ENCODE results near the gene REN.

DNA sequence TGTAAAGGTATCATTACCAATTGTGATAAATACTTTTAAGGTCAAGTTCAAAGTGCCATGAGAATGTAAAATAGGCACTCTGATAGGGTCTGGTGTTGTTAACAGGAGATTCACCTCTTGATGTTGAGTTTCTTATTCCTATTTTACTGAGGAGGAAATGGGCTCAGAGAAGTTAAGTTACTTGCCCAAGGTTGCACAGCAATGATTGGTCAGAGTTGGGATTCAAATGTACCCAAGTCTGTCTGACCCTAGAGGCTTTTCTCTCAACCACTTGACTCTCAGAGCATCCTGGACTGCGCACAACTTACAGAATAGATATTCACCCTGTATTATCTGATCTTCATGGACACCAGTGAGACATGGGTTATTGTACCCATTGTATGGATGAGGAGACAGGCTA lies 59.3 kb downstream of the REN start:
- TF ChIP-seq CTCF (IDR thresholded peaks at IDR 0.05), result no peak
- TF ChIP-seq EP300 (IDR thresholded peaks at IDR 0.05), result no peak

All from ovary (tissue), 3 donors.